GM21717 (cell line): Measurements from ENCODE around the gene ANAPC2.
A peak's percentile ranks its signal among the peaks of the same experiment; 100 is the strongest.

ENCODE experiments used
- ATAC-seq: cut with Tn5 transposase; IDR thresholded peaks from one replicate; pipeline ENCODE4 v1.9.1; 2021; ENCODE audit warnings: mild to moderate bottlenecking, moderate library complexity; ENCODE audit not compliant: unreplicated experiment

ANAPC2 gene

GRCh38 chr9:137215196-137215986 lies 27.0 kb upstream of the ANAPC2 start:
- ATAC-seq, result no peak

- ATAC-seq, result no peak
These were observed 26.3 kb upstream of the ANAPC2 start for GRCh38 chr9:137214620-137215019.

- ATAC-seq, result no peak
These were observed 25.1 kb upstream of the ANAPC2 start for GRCh38 chr9:137213160-137214060.

- no peak for ATAC-seq
These were observed 24.2 kb upstream of the ANAPC2 start for GRCh38 chr9:137212520-137212919.

DNA sequence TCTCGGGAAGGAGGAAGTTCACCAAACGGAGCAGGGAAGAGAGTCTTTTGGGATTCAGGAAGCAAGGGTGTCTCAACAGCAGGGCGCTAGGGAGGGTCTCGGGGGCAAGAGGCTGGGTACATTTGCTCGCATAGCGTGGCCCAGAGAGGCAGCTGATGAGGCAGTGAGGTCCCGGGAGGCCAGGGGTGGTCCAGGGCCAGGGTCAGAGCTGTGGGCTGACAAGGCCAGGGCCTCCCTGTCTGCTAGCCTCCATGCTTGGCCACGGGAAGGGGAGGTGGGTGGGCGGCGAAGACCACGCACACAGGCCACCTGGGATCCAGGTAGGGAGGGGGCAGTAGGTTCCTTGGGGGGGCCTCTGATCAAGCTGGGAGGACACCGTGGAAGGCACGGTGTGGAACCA lies 23.2 kb upstream of the ANAPC2 start:
- ATAC-seq, result no peak

- no peak for ATAC-seq
These were observed 18.2 kb upstream of the ANAPC2 start for GRCh38 chr9:137206602-137207001.

GRCh38 chr9:137205126-137206069 lies 17.0 kb upstream of the ANAPC2 start, which contains the start of the genes NDOR1 and TMEM203:
Gene NDOR1 (plus strand): TSS chr9:137205700. CDS start chr9:137205778, 78 bp downstream.
Gene TMEM203 (minus strand): TSS chr9:137205648. CDS start chr9:137205414, 234 bp downstream.
- no peak for ATAC-seq

DNA sequence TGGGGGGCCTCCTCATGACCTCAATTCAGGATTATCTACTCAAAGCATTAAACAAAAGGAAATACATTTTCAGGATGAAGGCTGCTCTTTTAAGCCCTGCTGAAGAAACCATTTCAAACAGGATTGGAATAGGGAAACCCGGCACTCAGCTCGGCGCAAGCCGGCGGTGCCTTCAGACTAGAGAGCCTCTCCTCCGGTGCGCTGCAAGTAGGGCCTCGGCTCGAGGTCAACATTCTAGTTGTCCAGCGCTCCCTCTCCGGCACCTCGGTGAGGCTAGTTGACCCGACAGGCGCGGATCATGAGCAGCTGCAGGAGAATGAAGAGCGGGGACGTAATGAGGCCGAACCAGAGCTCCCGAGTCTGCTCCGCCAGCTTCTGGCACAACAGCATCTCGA lies 16.4 kb upstream of the ANAPC2 start:
- no peak for ATAC-seq

GRCh38 chr9:137202966-137203365 lies 14.6 kb upstream of the ANAPC2 start:
- ATAC-seq, result no peak

DNA sequence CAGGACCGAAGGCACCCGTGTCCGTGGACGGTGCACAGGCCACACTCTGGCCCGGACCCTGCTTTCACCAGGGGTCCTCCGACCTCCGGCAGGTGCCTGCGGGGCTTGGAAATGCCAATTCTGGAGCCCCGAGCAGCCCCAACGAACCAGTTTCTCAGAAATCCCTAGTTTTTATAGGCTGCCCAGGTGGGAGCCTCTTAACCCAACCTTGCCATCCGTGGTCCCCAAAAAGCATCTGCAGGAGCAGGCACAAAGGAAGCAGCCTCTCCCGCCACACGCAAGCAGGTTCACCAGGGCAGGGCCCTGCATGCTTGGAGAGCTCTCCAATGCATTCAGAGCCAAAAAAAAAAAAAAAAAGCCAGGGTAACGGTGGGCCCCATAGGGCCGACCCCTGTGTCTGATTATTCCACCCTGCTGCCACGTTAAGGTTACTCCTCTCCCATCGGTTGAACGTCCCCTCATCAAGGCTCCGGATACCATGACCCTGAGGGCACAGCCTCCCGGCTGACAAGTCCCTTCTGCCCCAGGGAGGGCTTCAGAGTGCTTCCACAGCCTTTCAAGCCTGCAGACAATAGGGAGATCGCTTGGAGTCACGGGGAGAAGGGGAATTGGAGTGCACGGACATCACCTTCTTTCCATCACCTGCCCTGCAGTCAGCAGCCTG lies 13.0 kb upstream of the ANAPC2 start:
- ATAC-seq, result no peak

GRCh38 chr9:137200311-137201204 lies 12.2 kb upstream of the ANAPC2 start, which contains the start of gene TPRN:
Gene TPRN (minus strand): TSS chr9:137200741. CDS start chr9:137200711, 30 bp downstream.
- ATAC-seq, result peak; percentile 81

GRCh38 chr9:137199411-137200121 lies 11.2 kb upstream of the ANAPC2 start:
- ATAC-seq, result no peak

GRCh38 chr9:137198902-137199283 lies 10.5 kb upstream of the ANAPC2 start:
- no peak for ATAC-seq

GRCh38 chr9:137198051-137198901 lies 9.9 kb upstream of the ANAPC2 start:
- no peak for ATAC-seq

DNA sequence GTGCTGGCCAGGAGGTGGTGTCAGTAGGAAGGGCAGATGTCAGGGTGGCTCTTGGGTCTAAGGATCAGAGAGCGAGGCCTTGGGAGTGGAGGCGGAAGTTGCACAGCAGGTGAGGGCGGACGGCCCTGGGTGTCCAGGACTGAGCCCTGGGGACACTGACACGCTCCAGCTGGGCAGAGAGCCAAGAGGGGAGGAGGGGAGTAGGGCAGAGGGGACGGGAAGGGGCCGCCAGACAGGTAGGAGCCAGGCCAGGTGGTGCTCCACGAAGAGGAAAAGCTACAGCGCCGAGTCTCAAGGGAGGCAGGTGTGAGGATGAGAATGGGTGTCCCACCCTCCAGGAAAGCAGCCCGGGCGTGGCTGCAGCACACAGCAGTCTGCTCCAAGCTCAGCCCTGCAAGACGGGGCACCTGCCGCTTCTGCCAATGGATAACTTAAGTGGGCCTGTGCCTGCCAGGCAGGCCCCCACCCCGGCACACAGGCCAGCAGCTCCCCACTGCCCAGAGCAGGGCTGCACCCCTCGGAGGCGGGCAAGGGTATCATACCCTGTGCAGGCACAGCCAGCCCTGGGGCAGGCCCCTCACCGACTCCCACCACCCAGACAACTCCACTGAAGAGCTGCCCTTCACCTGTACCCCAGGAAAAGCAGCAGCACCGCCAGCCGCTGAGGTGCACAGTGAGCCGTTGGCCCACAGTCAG lies 7.3 kb upstream of the ANAPC2 start:
- ATAC-seq, result no peak

DNA sequence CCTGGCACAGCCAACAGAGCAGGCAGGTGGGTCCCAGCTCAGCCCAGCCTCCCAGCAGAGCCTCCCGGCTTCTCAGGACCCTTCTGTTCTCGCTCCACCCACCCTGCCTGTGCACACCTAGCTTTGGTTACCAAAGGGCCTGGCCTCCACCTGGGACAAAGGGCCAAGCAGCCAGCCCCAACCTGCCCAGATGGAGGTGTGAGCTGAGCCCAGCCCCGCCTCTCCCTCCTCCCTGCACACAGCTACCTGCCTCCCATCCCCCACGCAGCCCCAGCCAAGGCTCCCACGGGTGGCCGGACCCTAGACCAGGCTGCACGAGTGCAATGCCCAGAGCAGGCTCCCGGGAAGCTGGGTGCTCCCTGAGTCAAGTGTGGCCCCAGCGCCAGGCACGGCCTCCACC lies 6.5 kb upstream of the ANAPC2 start:
- no peak for ATAC-seq

DNA sequence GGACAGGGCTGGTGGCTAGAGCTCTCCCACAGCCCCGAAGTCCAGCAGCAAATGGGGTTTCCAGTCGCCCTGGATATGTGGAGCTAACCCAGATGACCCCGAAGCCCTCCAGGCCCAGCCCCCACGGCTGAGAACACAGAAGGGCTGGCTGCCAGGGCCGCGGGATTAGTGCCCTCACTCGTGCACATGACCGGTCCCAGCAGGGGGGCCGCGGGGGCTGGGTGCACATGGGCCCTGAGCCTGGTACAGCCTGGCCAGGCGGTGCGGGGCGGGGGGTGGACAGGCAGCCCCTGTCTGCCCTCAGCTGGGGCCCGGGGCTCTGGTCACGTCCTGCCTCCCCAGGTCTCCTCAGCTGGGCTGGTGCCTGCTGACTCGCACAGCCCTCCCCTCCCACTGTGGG lies 6.0 kb upstream of the ANAPC2 start:
- no peak for ATAC-seq
